Measurements from ENCODE around the gene FIGNL1. TPM values are rescaled to one million over a fixed set of nuclear protein-coding genes. Genes with fewer than 3 reads are reported as not detected.

Gene FIGNL1
- total RNA-seq, 1 donor from 2014 or later, result 5.5 TPM

DNA sequence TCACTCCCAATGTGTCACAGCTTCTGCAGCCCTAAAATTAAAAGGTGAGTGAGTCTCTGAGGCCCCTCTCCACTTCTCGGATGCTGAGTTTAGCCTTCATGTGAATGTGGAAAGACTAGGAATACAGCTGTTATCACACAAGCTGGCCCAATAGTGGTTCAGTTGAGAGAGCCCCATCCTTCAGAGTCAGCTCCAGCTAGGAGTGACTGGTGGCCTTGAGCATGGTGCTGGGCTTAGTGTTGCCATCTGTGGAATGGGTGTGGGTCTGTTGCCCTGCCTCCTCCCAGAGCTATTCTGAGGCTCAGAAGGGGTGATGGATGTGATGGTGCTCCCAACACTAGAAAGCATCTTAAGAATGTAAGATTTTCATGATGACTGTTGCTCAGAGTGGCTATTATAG is 55.8 kb downstream of the FIGNL1 start:
- no peak overlapping the region for H3K4me3 ChIP-seq
- H3K4me1 ChIP-seq, result no peaks in the 10 kb centered on the region
- no peak for DNase-seq
- H3K36me3 ChIP-seq, result peaks cover 10% of the 10 kb centered on the region
- H3K9me3 ChIP-seq, result no peaks in the 10 kb centered on the region
- H3K27me3 ChIP-seq, result peaks cover 8% of the 10 kb centered on the region
- H3K27ac ChIP-seq, result no peak overlapping the region
- TF ChIP-seq CTCF (IDR thresholded peaks at IDR 0.05), result no peak
- intact Hi-C loops (cut with DNase I), result no loop called here
- no peak for ATAC-seq

Other genes starting within 250 kb of the FIGNL1 start
- gene IKZF1, start 145.6 kb downstream of the FIGNL1 start, total RNA-seq, result 41.4 TPM
- gene DDC, start 115.1 kb upstream of the FIGNL1 start, total RNA-seq, result 3.1 TPM